ENCODE measurements around the gene UBE2E1.

Gene UBE2E1

GRCh38 chr3:23808525-23808924, 2.8 kb downstream of the UBE2E1 start:
- Histone ChIP-seq H3K36me3 (ENCODE audit: insufficient read depth, low read length) (peaks cover 37% of the 10 kb centered on the region), H3K27me3 (ENCODE audit: insufficient read depth, low read length) (no peaks in the 10 kb centered on the region), H3K9ac (ENCODE audit: low read length) (no peak overlapping the region; the same call in 1 of the 2 replicates), H3K4me2 (ENCODE audit: low read length) (peak overlapping the region; percentile 79), H3K9me2 (ENCODE audit: low read depth, low read length) (no peaks in the 10 kb centered on the region), H2AFZ (ENCODE audit: low read length) (no peak overlapping the region), H3K9me3 (ENCODE audit: low read length) (no peaks in the 10 kb centered on the region), H3K4me3 (ENCODE audit: low read depth, low read length, poor library complexity, severe bottlenecking) (peak overlapping the region; percentile 72), H3F3A (ENCODE audit: insufficient read depth, low read length) (0 out of 2 replicates have a peak, but pooled peaks cover 4% of the 10 kb centered on the region), H3K4me1 (ENCODE audit: insufficient read depth, low read length, severe bottlenecking) (peaks cover 54% of the 10 kb centered on the region), H3K27ac (ENCODE audit: low read depth, low read length, poor library complexity, severe bottlenecking) (peak overlapping the region; percentile 32), H4K20me1 (ENCODE audit: insufficient read depth, low read length) (no peaks in the 10 kb centered on the region), H3K79me2 (ENCODE audit: insufficient read depth, low read length) (peaks cover 5% of the 10 kb centered on the region)
- no peak for TF ChIP-seq CTCF (IDR thresholded peaks at IDR 0.05; ENCODE audit: low read length)
- no peak for TF ChIP-seq EZH2 (IDR thresholded peaks at IDR 0.05; ENCODE audit: borderline replicate concordance, low read length)

- Histone ChIP-seq H3K4me2 (ENCODE audit: low read length) (peak overlapping the region; percentile 79), H3K27ac (ENCODE audit: low read depth, low read length, poor library complexity, severe bottlenecking) (peak overlapping the region; percentile 32), H4K20me1 (ENCODE audit: insufficient read depth, low read length) (no peaks in the 10 kb centered on the region)
Measured at GRCh38 chr3:23809294-23809693, 3.5 kb downstream of the UBE2E1 start.

GRCh38 chr3:23809840-23810342, 4.1 kb downstream of the UBE2E1 start:
- peak overlapping the region; percentile 79 for H3K4me2 ChIP-seq (ENCODE audit: low read length)
- H3K9me2 ChIP-seq (ENCODE audit: low read depth, low read length) = no peaks in the 10 kb centered on the region
- H4K20me1 ChIP-seq (ENCODE audit: insufficient read depth, low read length) = no peaks in the 10 kb centered on the region
- peaks cover 54% of the 10 kb centered on the region for H3K4me1 ChIP-seq (ENCODE audit: insufficient read depth, low read length, severe bottlenecking)
- no peak for TF ChIP-seq CTCF (IDR thresholded peaks at IDR 0.05; ENCODE audit: low read length)
- TF ChIP-seq EZH2 (IDR thresholded peaks at IDR 0.05; ENCODE audit: borderline replicate concordance, low read length) = no peak
- peak overlapping the region; percentile 70 for H3K9ac ChIP-seq (ENCODE audit: low read length)
- peaks cover 41% of the 10 kb centered on the region for H3K36me3 ChIP-seq (ENCODE audit: insufficient read depth, low read length)
- H2AFZ ChIP-seq (ENCODE audit: low read length) = no peak overlapping the region
- H3K9me3 ChIP-seq (ENCODE audit: low read length) = no peaks in the 10 kb centered on the region
- peaks cover 5% of the 10 kb centered on the region for H3K79me2 ChIP-seq (ENCODE audit: insufficient read depth, low read length)
- peak overlapping the region; percentile 62 for H3K4me3 ChIP-seq (ENCODE audit: low read depth, low read length, poor library complexity, severe bottlenecking)
- H3K27me3 ChIP-seq (ENCODE audit: insufficient read depth, low read length) = no peaks in the 10 kb centered on the region
- H3F3A ChIP-seq (ENCODE audit: insufficient read depth, low read length) = no peaks in the 10 kb centered on the region
- peak overlapping the region; percentile 32 for H3K27ac ChIP-seq (ENCODE audit: low read depth, low read length, poor library complexity, severe bottlenecking)

More at GRCh38 chr3:23809294-23809693, 3.5 kb downstream of the UBE2E1 start:
- Histone ChIP-seq H3K27me3 (ENCODE audit: insufficient read depth, low read length) (no peaks in the 10 kb centered on the region), H3K9me3 (ENCODE audit: low read length) (no peaks in the 10 kb centered on the region), H3K4me1 (ENCODE audit: insufficient read depth, low read length, severe bottlenecking) (peaks cover 54% of the 10 kb centered on the region), H3K79me2 (ENCODE audit: insufficient read depth, low read length) (peaks cover 5% of the 10 kb centered on the region), H3K9me2 (ENCODE audit: low read depth, low read length) (no peaks in the 10 kb centered on the region), H2AFZ (ENCODE audit: low read length) (no peak overlapping the region), H3F3A (ENCODE audit: insufficient read depth, low read length) (0 out of 2 replicates have a peak, but pooled peaks cover 1% of the 10 kb centered on the region), H3K9ac (ENCODE audit: low read length) (peak overlapping the region; percentile 70; the same call in 1 of the 2 replicates), H3K4me3 (ENCODE audit: low read depth, low read length, poor library complexity, severe bottlenecking) (peak overlapping the region; percentile 62), H3K36me3 (ENCODE audit: insufficient read depth, low read length) (peaks cover 41% of the 10 kb centered on the region)
- TF ChIP-seq CTCF (IDR thresholded peaks at IDR 0.05; ENCODE audit: low read length) (no peak), EZH2 (IDR thresholded peaks at IDR 0.05; ENCODE audit: borderline replicate concordance, low read length) (no peak)
